Stomach (tissue), 4 donors: Measurements from ENCODE around the gene RBP7.

Experiments
- CTCF ChIP-seq, 7 experiments: fragments of 450-650 bp in 4 of 7; fragments of 200-600 bp in 3 of 7; sonication (generic) in 3 of 7; IDR thresholded peaks; one replicate each; pipeline ENCODE4 v1.5.1; 2016 to 2019; ENCODE audit warnings: antibody characterized with exemption in 7 of 7, control low read depth in 2 of 7, mild to moderate bottlenecking in 1 of 7
- POLR2A ChIP-seq, 4 donors: fragments of 450-650 bp; IDR thresholded peaks; one replicate each; pipeline ENCODE4 v1.6.1; 2016; ENCODE audit warnings: antibody characterized with exemption in 4 of 4, control low read depth in 2 of 4, mild to moderate bottlenecking in 1 of 4, moderate library complexity in 1 of 4

GRCh38 chr1:10045480-10046355 lies 48.7 kb downstream of the RBP7 start:
- no peak for TF ChIP-seq POLR2A (IDR thresholded peaks at IDR 0.05)
- TF ChIP-seq CTCF (IDR thresholded peaks at IDR 0.05): no peak
